ENCODE data around the gene CHD2. TPM values are rescaled to one million over a fixed set of nuclear protein-coding genes. Genes with fewer than 3 reads are reported as not detected.

The CHD2 gene
- total and polyA plus RNA-seq, 4 donors = 13.9 to 90.2 (median 49.4) TPM

- TF ChIP-seq FOXA2 (IDR thresholded peaks at IDR 0.05) (no peak), MAX (IDR thresholded peaks at IDR 0.05) (no peak), EGR1 (IDR thresholded peaks at IDR 0.05; ENCODE audit: low read depth in 2 of 2) (no peak), ATF3 (IDR thresholded peaks at IDR 0.05) (no peak), JUND (IDR thresholded peaks at IDR 0.05) (no peak), RAD21 (IDR thresholded peaks at IDR 0.05) (no peak), HNF4A (conservative IDR thresholded peaks at IDR 0.05) (no peak), YY1 (IDR thresholded peaks at IDR 0.05) (no peak), NR2F2 (IDR thresholded peaks at IDR 0.05) (no peak), GABPA (IDR thresholded peaks at IDR 0.05 in 1 of 2, conservative IDR thresholded peaks at IDR 0.05 in 1 of 2) (no peak), FOXA1 (IDR thresholded peaks at IDR 0.05) (no peak), HNF4G (IDR thresholded peaks at IDR 0.05) (no peak), RXRA (IDR thresholded peaks at IDR 0.05) (no peak), ZBTB33 (IDR thresholded peaks at IDR 0.05) (no peak), REST (IDR thresholded peaks at IDR 0.05) (no peak), SP1 (IDR thresholded peaks at IDR 0.05) (no peak), CTCF (IDR thresholded peaks at IDR 0.05; ENCODE audit: low read depth, low read length, missing input control) (no peak), TAF1 (conservative IDR thresholded peaks at IDR 0.05) (no peak)
- Histone ChIP-seq H3K4me1 (ENCODE audit: control insufficient read depth in 4 of 4, insufficient read depth in 4 of 4, low read length in 3 of 4) (no peaks in the 10 kb centered on the region), H3K9ac (ENCODE audit: low read depth in 1 of 2, low read length in 2 of 2) (no peak overlapping the region), H3K27me3 (ENCODE audit: control insufficient read depth in 4 of 4, insufficient read depth in 4 of 4, low read length in 3 of 4) (no peaks in the 10 kb centered on the region), H3K9me3 (ENCODE audit: control insufficient read depth in 4 of 4, low read length in 3 of 4) (peaks cover 0 to 4% (median 1%) of the 10 kb centered on the region in 4 donors), H3K27ac (ENCODE audit: low read depth in 1 of 2, low read length in 2 of 2) (no peak overlapping the region), H3K36me3 (ENCODE audit: control insufficient read depth in 4 of 4, insufficient read depth in 3 of 4, low read depth in 1 of 4, low read length in 3 of 4) (peaks cover 23 to 92% (median 80%) of the 10 kb centered on the region in 4 donors), H3K4me3 (ENCODE audit: low read depth in 1 of 3, low read length in 3 of 3) (no peak overlapping the region)
- 96% methylated on average over 3 of the region's 3 CpGs for WGBS
- no peak for DNase-seq (ENCODE audit: low spot score)
Measured at GRCh38 chr15:92942706-92943105, 42.6 kb downstream of the CHD2 start.
